GM21825 (cell line): ENCODE data around the gene GNB1L.

Experiments
- ATAC-seq: cut with Tn5 transposase; IDR thresholded peaks from one replicate; pipeline ENCODE4 v1.9.1; 2021; ENCODE audit warnings: mild to moderate bottlenecking, moderate library complexity; ENCODE audit not compliant: unreplicated experiment

GNB1L gene

GRCh38 chr22:19811811-19812771 lies 42.6 kb downstream of the GNB1L start:
- no peak for ATAC-seq

GRCh38 chr22:19811211-19811621 lies 43.5 kb downstream of the GNB1L start:
- ATAC-seq = no peak

- no peak for ATAC-seq
These were observed 44.1 kb downstream of the GNB1L start for GRCh38 chr22:19810381-19811201.

- no peak for ATAC-seq
These were observed 44.9 kb downstream of the GNB1L start for GRCh38 chr22:19809741-19810140.

- ATAC-seq = no peak
These were observed 45.7 kb downstream of the GNB1L start for GRCh38 chr22:19808873-19809478.

- ATAC-seq = no peak
These were observed 46.5 kb downstream of the GNB1L start for GRCh38 chr22:19807914-19808872.

DNA sequence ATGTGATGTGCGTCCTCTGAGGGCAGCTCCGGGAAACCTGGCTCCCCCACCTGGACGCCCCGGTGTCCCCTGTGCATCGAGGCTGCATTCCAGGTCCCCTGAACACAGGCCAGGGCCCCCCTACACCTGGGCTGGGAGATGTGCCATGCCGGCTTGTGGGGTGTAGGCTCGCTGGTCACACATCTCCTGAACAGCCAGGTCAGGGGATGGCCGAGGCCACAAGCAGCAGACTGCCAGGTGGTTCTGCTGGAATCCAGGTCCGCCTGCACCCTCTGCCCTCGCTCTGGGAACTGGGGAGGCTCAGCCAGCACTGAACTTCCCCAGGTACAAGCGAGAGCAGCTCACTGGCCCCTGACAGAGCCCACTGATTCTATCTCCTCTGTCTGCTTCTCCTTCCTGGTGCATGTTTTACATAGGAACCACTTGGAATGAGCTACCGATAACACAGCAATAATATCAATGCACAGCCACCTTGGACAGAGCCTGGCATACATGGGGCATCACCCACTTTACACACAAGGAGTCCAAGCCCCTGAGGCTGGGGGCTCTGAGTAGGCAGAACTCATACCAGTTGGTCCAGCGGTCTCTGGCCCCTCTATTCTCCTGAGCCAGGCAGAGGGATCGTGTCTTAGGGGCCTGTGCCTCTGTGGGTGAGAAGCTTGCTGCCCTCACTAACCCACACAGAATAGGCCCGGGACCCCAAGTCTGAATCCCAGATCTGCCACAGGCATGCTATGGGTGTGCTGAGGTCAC lies 47.3 kb downstream of the GNB1L start:
- ATAC-seq = no peak

- no peak for ATAC-seq
These were observed 48.2 kb downstream of the GNB1L start for GRCh38 chr22:19806213-19807160.

- no peak for ATAC-seq
These were observed 48.9 kb downstream of the GNB1L start for GRCh38 chr22:19805821-19806212.

DNA sequence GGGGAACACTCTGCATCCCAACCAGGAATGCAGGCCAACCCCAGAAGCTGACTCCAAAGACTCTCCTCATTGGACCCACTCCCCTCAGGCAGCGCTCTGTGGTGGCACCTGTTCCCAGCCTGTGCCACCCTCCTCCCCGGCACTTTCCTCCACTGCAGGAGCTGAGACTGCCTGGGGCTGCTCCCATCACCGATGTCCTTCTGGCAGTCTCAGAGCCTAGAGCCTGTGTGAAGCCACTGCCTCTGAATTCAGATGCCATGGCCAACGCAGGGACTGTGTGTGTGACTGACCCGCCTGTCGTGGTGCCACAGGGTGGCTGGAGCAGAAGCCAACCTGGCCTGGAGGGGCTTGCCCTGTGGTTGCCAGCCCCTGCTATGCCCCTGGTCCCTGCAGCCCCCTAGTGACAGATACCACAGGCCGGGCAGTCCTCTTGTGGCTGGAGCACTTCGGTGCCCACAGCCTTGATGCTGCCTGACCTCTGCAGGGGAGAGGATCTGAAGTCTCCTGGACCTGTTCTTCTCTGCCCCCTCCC lies 50.9 kb downstream of the GNB1L start:
- ATAC-seq = no peak

DNA sequence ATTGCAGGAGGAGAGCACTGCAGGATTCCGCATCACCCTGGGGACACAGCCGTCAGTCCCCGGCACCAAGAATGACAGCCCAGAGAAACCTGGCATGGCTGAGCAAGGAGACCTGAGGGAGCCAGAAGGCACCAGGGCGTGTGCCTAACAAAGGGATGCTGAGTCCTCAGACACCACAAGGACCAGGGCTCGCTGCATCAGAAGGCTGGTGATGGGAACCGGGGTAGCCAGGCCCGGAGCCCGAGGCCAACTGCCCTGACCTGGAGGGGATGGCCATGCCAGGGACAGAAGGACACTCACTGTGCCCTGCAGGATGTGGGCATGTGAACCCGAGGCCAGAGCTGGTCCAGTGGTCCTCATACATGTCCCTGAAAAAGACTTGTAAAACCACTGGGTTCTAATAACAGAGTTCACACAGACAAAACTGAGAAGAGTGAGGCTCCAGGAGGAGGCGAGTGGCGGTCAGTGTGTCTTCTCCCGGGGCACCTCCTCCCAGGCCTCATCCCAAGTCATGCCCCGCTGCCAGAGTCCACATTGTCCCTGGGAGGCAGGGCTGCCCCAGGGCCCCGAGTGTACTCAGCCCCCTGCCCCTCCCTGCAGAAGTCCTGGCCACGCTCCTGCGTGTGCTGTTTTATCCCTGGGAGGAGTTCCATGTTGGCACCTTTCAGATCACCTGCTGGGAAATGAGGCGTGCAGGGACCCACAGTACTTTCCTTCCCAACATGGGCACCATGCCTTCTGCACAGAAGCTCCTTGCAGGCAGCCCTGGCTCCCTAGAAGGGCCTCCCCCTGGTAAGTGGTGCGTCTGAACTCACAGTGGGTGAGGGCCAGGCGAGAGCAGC lies 51.6 kb downstream of the GNB1L start:
- no peak for ATAC-seq

- ATAC-seq = no peak
These were observed 52.4 kb downstream of the GNB1L start for GRCh38 chr22:19802001-19802893.

DNA sequence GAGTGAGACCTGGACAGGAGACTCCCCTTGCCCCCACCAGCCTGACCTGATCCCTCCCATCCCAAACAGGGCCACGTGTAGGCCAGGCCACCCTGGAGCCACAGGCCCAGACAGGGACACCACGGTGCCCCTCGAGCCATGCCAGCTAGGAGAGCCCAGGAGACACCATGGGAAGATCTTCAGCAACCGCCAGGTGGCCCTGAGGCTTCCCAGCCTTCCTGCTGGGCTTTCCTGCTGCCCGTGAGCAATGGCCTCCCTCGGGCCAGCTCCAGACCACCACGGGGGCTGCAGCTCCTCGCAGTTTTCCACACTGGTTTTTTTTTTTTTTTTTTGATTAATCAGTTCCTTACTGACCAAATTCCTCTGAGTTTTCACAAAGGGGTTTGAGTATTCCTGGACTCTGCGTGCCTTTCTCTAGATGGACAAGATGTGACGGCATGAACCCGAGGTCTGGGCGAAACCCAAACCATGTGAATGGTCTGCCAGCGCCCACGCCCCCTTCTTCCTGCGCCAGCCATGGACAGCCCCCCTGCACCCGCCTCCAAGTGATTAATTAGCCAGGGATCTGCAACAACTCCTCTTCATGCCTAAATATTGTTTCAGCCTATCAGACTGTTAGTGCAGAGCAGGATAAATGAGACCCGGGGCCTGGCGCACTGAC lies 53.2 kb downstream of the GNB1L start:
- no peak for ATAC-seq

- ATAC-seq = no peak
These were observed 53.9 kb downstream of the GNB1L start for GRCh38 chr22:19800761-19801244.

DNA sequence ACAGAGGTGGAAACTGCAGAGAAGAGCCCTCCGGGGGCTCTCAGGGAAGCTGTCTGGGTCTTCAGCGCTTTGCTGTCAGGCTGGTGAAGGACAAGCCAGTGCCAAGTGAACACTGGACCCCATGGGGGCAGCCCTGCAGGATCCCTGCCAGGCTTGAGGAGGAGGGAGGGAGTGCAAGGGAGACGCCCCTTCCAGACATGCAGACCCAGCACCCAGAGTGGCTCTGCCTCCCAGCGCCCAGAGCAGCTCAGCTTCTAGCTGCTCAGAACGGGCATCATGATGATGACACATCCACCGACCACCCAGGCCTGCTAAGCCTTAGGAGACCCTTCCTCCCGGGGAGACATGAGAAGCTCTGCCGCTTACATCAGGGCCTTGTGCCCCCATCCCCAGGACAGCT lies 54.4 kb downstream of the GNB1L start:
- ATAC-seq = no peak
